ENCODE results near the gene SCAMP4.

Gene SCAMP4

DNA sequence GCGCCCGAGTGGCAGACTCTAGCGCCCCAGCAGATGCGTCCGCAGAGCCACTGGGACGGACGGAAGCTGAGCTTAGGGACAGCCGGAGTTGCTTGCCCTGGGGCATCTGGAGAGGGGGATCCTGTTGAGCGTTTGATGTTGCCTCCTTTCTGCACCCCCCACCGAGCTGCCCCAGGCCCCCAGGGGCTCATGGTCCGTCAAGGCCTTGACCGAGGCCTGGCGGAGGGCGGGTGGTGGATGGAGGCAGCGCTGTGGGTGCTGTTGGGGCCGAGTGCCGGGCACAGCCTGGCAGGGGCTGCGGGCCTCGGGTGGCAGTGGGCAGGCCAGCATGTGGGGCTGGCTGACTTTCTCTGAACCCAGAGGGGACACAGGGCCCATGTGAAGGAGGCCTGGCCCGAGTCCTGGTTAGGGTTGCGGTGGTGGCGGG lies 38.5 kb downstream of the SCAMP4 start:
- Histone ChIP-seq H3K27me3 (ENCODE audit: insufficient read depth, low read length) (no peaks in the 10 kb centered on the region), H3K9me2 (ENCODE audit: low read depth, low read length) (no peaks in the 10 kb centered on the region), H3K79me2 (ENCODE audit: insufficient read depth, low read length) (peaks cover 41% of the 10 kb centered on the region), H2AFZ (ENCODE audit: low read length) (no peak overlapping the region), H3K9ac (ENCODE audit: low read length) (peak overlapping the region; percentile 70), H3K4me3 (ENCODE audit: low read depth, low read length, poor library complexity, severe bottlenecking) (peak overlapping the region; percentile 76), H3K36me3 (ENCODE audit: insufficient read depth, low read length) (peaks cover 6% of the 10 kb centered on the region; the same call in 1 of the 2 replicates), H3K4me1 (ENCODE audit: insufficient read depth, low read length, severe bottlenecking) (peaks cover 34% of the 10 kb centered on the region), H3K9me3 (ENCODE audit: low read length) (no peaks in the 10 kb centered on the region), H3K27ac (ENCODE audit: low read depth, low read length, poor library complexity, severe bottlenecking) (peak overlapping the region; percentile 84), H3F3A (ENCODE audit: insufficient read depth, low read length) (peaks cover 4% of the 10 kb centered on the region; the same call in 1 of the 2 replicates), H4K20me1 (ENCODE audit: insufficient read depth, low read length) (no peaks in the 10 kb centered on the region), H3K4me2 (ENCODE audit: low read length) (peak overlapping the region; percentile 87)
- TF ChIP-seq, protein P1, sequence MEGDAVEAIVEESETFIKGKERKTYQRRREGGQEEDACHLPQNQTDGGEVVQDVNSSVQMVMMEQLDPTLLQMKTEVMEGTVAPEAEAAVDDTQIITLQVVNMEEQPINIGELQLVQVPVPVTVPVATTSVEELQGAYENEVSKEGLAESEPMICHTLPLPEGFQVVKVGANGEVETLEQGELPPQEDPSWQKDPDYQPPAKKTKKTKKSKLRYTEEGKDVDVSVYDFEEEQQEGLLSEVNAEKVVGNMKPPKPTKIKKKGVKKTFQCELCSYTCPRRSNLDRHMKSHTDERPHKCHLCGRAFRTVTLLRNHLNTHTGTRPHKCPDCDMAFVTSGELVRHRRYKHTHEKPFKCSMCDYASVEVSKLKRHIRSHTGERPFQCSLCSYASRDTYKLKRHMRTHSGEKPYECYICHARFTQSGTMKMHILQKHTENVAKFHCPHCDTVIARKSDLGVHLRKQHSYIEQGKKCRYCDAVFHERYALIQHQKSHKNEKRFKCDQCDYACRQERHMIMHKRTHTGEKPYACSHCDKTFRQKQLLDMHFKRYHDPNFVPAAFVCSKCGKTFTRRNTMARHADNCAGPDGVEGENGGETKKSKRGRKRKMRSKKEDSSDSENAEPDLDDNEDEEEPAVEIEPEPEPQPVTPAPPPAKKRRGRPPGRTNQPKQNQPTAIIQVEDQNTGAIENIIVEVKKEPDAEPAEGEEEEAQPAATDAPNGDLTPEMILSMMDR (IDR thresholded peaks at IDR 0.05; ENCODE audit: low read length): peak; percentile 10; the same call in 1 of the 2 replicates
- TF ChIP-seq EZH2 (IDR thresholded peaks at IDR 0.05; ENCODE audit: borderline replicate concordance, low read length): no peak

DNA sequence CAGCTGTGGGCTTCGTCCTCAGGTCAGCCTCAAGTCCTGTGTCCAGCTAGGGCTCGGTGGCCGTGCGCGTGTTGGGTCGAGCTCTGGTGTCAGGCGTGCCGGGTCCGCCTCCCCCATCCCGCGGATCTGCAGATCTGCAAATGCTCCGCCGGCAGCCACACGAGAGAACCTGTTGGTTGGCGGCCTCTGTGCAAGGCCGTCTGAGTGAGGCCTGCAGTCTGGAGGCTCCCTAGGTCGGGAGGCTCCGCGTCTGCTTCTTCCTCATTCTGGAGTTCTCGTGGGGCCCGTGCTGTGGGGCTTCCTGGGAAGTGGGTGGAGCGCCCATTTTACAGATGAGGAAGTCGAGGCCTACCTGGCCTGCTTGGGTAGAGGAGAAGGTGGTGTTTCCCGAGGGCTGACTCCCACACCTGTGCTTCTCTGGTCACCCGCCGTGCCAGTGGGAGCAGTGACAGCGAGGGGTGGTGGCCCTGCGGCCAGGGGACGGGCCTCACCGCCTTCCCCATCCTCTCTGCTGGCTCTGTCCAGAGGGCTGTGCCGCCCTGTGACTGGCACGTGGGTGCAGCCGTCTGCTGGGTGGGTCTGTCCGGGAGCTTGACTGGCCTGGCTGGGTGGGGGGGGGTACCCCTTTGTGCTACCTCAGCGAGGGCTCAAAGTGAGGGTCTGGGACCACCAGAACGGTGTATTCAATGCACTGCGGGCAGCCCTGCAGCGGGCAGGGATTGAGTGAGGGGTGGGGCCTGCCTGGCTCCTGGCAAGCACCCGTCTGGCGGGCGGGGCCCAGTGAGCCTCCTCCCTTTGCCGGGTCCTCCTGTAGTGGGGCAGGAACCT lies 39.1 kb downstream of the SCAMP4 start:
- H3K4me2 ChIP-seq (ENCODE audit: low read length): peak overlapping the region; percentile 87
- H4K20me1 ChIP-seq (ENCODE audit: insufficient read depth, low read length): no peaks in the 10 kb centered on the region
- H3K4me3 ChIP-seq (ENCODE audit: low read depth, low read length, poor library complexity, severe bottlenecking): peak overlapping the region; percentile 76

DNA sequence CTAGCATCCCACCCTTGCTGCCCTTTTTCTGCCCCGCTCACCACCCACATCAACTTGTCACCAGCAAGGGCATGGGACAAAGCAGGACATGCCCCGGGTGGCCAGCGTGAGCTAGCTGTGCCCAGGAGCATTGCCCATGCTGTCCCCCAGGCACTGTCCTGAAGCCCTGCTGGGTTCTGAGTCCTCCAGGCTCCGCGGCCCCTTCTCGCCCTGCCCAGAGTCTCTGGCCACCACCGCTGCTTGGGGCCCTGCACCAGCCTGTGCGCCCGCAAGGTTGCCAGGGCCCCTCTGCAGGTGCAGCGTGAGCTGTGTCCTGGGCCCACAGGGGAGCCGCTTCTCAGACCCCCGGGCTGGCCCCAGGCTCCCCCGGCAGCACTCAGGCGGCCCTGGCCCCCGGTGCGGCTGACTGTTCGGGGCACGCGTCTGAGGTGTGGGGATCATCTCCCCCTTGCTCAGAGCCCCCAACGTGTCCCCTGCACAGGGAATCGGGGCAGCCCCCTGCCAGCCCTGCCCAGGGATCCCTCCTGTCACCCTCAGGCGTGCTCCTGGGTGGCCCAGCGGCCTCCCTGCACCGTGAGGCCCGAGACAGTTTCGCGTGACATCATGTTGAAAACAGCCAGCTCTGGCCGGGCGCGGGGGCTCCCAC lies 39.8 kb downstream of the SCAMP4 start:
- no peaks in the 10 kb centered on the region for H4K20me1 ChIP-seq (ENCODE audit: insufficient read depth, low read length)
- TF ChIP-seq, protein P1 (IDR thresholded peaks at IDR 0.05; ENCODE audit: low read length): no peak
- no peak for TF ChIP-seq EZH2 (IDR thresholded peaks at IDR 0.05; ENCODE audit: borderline replicate concordance, low read length)
- H3K4me2 ChIP-seq (ENCODE audit: low read length): peak overlapping the region; percentile 87
- H3K36me3 ChIP-seq (ENCODE audit: insufficient read depth, low read length): peaks cover 17% of the 10 kb centered on the region; the same call in 1 of the 2 replicates
- peak overlapping the region; percentile 76 for H3K4me3 ChIP-seq (ENCODE audit: low read depth, low read length, poor library complexity, severe bottlenecking)
- no peaks in the 10 kb centered on the region for H3K9me3 ChIP-seq (ENCODE audit: low read length)
- H3K27ac ChIP-seq (ENCODE audit: low read depth, low read length, poor library complexity, severe bottlenecking): no peak overlapping the region
- no peak overlapping the region; the same call in 1 of the 2 replicates for H3K9ac ChIP-seq (ENCODE audit: low read length)
- H3K4me1 ChIP-seq (ENCODE audit: insufficient read depth, low read length, severe bottlenecking): peaks cover 30% of the 10 kb centered on the region
- no peaks in the 10 kb centered on the region for H3K9me2 ChIP-seq (ENCODE audit: low read depth, low read length)
- no peak overlapping the region for H2AFZ ChIP-seq (ENCODE audit: low read length)
- no peaks in the 10 kb centered on the region for H3K27me3 ChIP-seq (ENCODE audit: insufficient read depth, low read length)
- peaks cover 50% of the 10 kb centered on the region for H3K79me2 ChIP-seq (ENCODE audit: insufficient read depth, low read length)
- H3F3A ChIP-seq (ENCODE audit: insufficient read depth, low read length): peaks cover 4% of the 10 kb centered on the region; the same call in 1 of the 2 replicates

More for the DNA sequence above, 39.1 kb downstream of the SCAMP4 start:
- H3K36me3 ChIP-seq (ENCODE audit: insufficient read depth, low read length): peaks cover 12% of the 10 kb centered on the region; the same call in 1 of the 2 replicates
- H3K9me3 ChIP-seq (ENCODE audit: low read length): no peaks in the 10 kb centered on the region
- H3F3A ChIP-seq (ENCODE audit: insufficient read depth, low read length): peaks cover 4% of the 10 kb centered on the region; the same call in 1 of the 2 replicates
- no peaks in the 10 kb centered on the region for H3K9me2 ChIP-seq (ENCODE audit: low read depth, low read length)
- H3K27me3 ChIP-seq (ENCODE audit: insufficient read depth, low read length): no peaks in the 10 kb centered on the region
- H3K79me2 ChIP-seq (ENCODE audit: insufficient read depth, low read length): peaks cover 48% of the 10 kb centered on the region
- H3K4me1 ChIP-seq (ENCODE audit: insufficient read depth, low read length, severe bottlenecking): peaks cover 34% of the 10 kb centered on the region
- H3K27ac ChIP-seq (ENCODE audit: low read depth, low read length, poor library complexity, severe bottlenecking): peak overlapping the region; percentile 84
- TF ChIP-seq EZH2 (IDR thresholded peaks at IDR 0.05; ENCODE audit: borderline replicate concordance, low read length): no peak
- TF ChIP-seq, protein P1 (IDR thresholded peaks at IDR 0.05; ENCODE audit: low read length): no peak
- no peak overlapping the region for H2AFZ ChIP-seq (ENCODE audit: low read length)
- H3K9ac ChIP-seq (ENCODE audit: low read length): peak overlapping the region; percentile 70

Data from OCI-LY1 (cell line).